Choroid plexus epithelial cell (primary cell): ENCODE data around the gene TAB2.

Experiments used
- DNase-seq: peaks from one replicate; pipeline ENCODE4 v3.0.0-alpha.2; 2010; ENCODE audit warnings: low read depth
- H3K4me3 ChIP-seq: 2 replicates; pipeline ENCODE4 v1.5.1; 2011; ENCODE audit warnings: low read depth, mild to moderate bottlenecking, control low read depth, low read length, moderate library complexity
- CTCF ChIP-seq: conservative IDR thresholded peaks from 2 replicates; pipeline ENCODE4 v1.5.1; 2011; ENCODE audit warnings: low read depth, mild to moderate bottlenecking, control low read depth, inconsistent platforms, low read length, moderate library complexity

Gene TAB2

GRCh38 chr6:149317644-149318571, at the start of gene TAB2:
Gene TAB2 (plus strand): TSS chr6:149317712. CDS start chr6:149369998, 52,286 bp downstream.
- peak within 1 kb of the TSS; percentile 89 for H3K4me3 ChIP-seq
- no peak for TF ChIP-seq CTCF
- DNase-seq: peak; percentile 47

- no peak overlapping the region for H3K4me3 ChIP-seq
- no peak for DNase-seq
- no peak for TF ChIP-seq CTCF
Observed at GRCh38 chr6:149268146-149268545, 49.4 kb upstream of the TAB2 start.

GRCh38 chr6:149268768-149269167, 48.7 kb upstream of the TAB2 start:
- H3K4me3 ChIP-seq: no peak overlapping the region
- TF ChIP-seq CTCF: no peak
- peak; percentile 80 for DNase-seq

GRCh38 chr6:149270616-149271015, 46.9 kb upstream of the TAB2 start:
- H3K4me3 ChIP-seq: no peak overlapping the region
- no peak for DNase-seq
- no peak for TF ChIP-seq CTCF

- TF ChIP-seq CTCF: no peak
- DNase-seq: peak; percentile 88
- H3K4me3 ChIP-seq: no peak overlapping the region
Observed at GRCh38 chr6:149271348-149272340, 45.9 kb upstream of the TAB2 start.

- H3K4me3 ChIP-seq: no peak overlapping the region
- DNase-seq: no peak
- no peak for TF ChIP-seq CTCF
Observed at GRCh38 chr6:149273318-149273717, 44.2 kb upstream of the TAB2 start.
